GM18508 (cell line): Measurements from ENCODE around the gene SUSD6.
"Not testable (repeated sequence)": the region's sequence is repeated elsewhere in the genome, so short reads cannot be mapped to it uniquely, and the experiment has no call there.

Experiments used
- ATAC-seq: cut with Tn5 transposase; IDR thresholded peaks from one replicate; pipeline ENCODE4 v1.9.1; 2021; ENCODE audit warnings: moderate number of reproducible peaks; ENCODE audit not compliant: insufficient read depth, unreplicated experiment

The SUSD6 gene

GRCh38 chr14:69643430-69644200 lies 32.2 kb downstream of the SUSD6 start:
- ATAC-seq = no peak

DNA sequence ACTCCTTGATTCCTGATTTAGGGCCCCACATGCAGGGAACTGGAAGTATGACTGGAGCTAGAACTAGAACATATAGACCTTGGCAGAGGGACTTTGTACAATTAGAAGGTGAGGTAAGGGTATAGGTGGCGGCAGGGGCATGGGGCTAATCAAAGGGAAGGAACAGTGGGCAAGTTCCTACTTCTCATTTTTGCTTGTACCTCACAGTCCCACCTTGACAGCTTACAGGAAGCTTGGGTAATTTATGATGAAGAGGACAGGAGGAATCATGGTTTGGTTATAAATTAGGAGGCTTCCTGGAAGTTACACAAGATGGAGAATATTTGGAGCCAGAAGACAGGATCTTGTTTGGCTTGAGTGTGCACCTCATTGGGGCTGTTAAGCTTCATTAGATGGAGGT lies 33.4 kb downstream of the SUSD6 start:
- ATAC-seq = no peak

DNA sequence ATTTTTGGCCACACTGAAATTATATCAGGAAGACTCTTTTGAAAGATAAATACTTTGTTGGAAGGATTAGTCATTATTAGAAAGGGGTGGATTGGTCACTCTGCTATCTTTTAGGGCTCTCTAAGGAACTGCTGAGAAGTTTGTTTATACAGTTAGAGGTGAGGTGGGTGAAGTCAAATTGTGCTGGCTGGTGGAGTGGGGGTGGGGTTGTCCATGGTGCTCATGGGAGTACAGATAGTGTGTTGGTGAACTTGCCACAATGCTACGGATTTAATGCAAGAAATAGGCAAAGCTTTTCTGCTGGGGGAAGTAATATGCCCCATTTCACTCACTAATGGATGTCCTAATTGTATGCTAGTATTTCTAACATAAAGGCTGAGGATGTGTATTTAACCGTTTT lies 35.8 kb downstream of the SUSD6 start:
- no peak for ATAC-seq

DNA sequence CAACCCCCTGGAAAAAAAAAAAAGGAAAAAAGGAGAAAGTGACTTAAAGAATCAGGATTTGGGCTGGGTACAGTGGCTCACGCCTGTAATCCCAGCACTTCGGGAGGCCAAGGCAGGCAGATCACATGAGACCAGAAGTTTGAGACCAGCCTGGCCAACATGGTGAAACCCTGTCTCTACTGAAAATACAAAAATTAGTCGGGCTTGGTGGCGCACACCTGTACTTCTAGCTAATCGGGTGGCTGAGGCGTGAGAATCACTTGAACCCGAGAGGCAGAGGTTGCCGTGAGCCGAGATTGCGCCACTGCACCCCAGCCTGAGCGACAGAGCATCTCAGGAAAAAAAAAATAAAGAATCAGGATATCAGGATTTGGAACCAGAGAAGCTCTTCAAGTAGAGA lies 36.2 kb downstream of the SUSD6 start:
- not testable (repeated sequence) for ATAC-seq

- ATAC-seq = peak; percentile 39
Measured at GRCh38 chr14:69648480-69649451, 37.4 kb downstream of the SUSD6 start.

DNA sequence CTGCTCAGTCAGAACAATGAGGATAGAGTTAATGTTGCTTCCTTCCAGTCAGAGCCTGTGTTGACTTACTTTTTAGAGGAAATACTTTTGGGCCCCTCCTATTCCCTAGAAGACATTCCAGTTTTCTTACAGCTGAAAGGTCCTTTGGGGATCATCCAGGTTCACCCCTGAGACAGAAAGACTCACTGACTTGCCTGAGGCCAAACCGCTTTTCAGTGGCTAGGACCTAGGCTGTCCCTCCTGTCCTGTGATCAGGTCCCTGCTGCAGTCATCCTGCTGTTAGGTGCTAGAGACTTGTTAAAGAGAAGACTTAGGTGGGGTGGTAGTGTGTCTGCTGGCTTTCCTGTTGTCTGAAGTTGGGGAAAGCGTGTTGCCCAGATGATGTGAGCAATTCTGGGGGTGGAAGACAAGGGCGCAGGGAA lies 39.6 kb downstream of the SUSD6 start:
- no peak for ATAC-seq

- ATAC-seq = no peak
Measured at GRCh38 chr14:69651664-69652063, 40.3 kb downstream of the SUSD6 start.

GRCh38 chr14:69652942-69653684 lies 41.7 kb downstream of the SUSD6 start:
- ATAC-seq = no peak

DNA sequence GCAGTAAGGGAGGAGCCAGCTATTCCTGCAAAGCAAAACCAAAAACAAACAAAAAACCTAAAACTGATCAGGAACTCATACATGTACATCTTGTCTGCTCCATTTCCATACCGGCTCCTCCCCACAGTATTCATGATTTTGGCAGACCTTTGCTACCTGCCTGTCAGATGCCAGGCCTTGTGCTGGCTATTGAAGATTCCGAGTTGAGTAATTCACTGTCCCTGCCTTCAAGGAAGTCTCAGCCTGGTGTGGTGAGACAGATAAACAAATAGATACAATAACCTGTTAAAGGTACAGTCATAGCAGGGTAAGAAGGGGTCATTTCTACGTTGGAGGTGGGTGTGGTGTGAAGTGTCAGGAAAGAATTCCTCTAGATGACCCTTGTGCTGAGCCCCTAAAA lies 42.7 kb downstream of the SUSD6 start:
- no peak for ATAC-seq

DNA sequence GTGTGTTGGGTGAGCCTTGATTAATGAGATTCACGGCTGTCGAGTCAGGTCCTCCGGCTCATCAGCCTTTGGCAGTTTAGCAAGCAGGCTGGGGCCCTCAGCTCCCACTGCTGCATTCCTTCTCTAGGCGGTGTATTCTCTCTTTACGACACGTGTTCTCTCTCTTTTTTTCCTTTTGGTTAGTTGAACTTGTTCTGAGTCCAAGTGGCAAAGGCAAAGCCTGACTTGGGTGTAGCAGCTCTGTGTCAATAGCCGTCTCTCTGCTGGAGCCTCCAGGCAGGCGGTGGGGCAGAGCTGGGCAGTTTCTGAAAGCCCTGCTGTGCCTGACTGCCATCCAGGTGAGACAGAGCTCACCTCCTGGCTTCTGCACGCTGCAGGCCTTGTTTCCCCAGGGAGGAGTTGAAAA lies 46.6 kb downstream of the SUSD6 start:
- ATAC-seq = no peak

GRCh38 chr14:69658664-69659261 lies 47.4 kb downstream of the SUSD6 start:
- no peak for ATAC-seq

GRCh38 chr14:69660344-69661193 lies 49.2 kb downstream of the SUSD6 start:
- ATAC-seq = no peak

DNA sequence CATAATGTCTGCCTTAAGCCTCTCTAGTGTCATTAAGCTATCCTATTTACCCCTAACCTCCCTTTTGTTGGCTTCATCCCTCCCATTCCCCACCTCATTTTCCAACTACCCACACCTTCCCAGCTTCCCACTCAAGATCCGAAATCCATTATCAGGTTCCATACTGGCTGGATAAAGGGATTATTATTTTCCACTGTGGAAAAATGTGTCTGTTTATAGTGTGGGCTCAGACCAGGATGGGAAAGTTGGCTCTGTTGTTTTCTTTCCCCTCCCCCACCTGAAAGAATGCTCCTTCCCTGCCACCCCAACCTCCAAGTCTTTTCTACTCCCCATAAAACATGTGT lies 49.8 kb downstream of the SUSD6 start:
- ATAC-seq = no peak

DNA sequence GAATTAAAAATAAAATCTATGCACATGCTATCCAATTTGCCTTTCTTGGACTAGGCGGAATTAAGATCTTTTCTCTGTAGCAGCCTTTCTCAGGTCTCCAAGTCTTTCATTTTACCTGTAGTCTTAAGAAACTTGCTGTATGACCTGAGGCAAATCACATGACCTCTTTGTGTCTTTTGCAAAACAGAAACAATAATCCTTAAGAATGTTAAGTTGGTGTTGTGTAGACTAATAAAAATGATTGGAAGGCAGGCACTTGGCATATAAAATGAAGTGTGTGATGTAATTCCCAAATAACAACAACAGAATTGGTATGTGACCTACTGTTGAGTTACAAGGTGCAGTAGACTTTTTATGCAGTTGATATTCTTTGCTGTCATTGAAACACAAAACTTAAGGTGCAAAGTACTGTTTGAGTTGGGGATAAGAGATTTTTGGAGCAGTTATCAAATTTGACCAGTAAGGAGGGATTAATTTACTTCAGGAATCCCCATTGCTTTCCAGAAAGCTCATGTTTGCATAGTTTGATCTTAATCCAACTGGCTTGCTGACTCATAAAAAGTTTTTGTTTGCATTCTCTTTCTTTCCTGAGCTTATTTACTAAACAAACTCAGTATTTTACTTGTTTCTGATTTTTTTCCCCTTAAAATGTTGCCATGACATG lies 51.4 kb downstream of the SUSD6 start:
- ATAC-seq = no peak

DNA sequence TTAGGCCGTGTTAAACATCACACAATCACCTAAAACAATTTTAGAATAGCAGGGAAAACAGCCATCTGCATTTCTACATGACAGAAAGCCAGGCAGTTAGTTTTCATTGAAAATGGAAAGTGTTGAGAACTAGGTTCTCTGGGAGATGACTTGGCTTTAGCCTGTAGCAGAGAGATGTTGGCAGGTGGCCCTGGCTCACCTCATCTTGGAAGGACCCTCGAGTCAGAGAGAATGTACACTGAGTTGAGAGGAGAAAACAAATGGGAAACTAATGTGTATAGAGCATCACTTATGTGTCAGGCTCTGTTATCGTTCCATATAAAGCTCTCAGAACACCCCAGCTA lies 51.9 kb downstream of the SUSD6 start:
- no peak for ATAC-seq

GRCh38 chr14:69664265-69664664 lies 52.9 kb downstream of the SUSD6 start:
- no peak for ATAC-seq

GRCh38 chr14:69664865-69665526 lies 53.6 kb downstream of the SUSD6 start:
- no peak for ATAC-seq

GRCh38 chr14:69665631-69666030 lies 54.2 kb downstream of the SUSD6 start:
- ATAC-seq = no peak

- ATAC-seq = no peak
Measured at GRCh38 chr14:69666112-69666511, 54.7 kb downstream of the SUSD6 start.
